HEK293T (cell line): ENCODE results near the gene RPTOR.

ENCODE experiments used
- BHLHE40 ChIP-seq: fragments of 450-650 bp; IDR thresholded peaks from 2 replicates; pipeline ENCODE4 v1.6.1; 2016; ENCODE audit warnings: mild to moderate bottlenecking, moderate library complexity, borderline replicate concordance
- HDGF ChIP-seq: fragments of 450-650 bp; IDR thresholded peaks from 2 replicates; pipeline ENCODE4 v1.6.1; 2017; ENCODE audit warnings: antibody characterized with exemption, borderline replicate concordance
- SP1 ChIP-seq: fragments of 450-650 bp; IDR thresholded peaks from 2 replicates; pipeline ENCODE4 v1.6.1; 2017

GRCh38 chr17:80793421-80793820 lies 248.8 kb downstream of the RPTOR start:
- TF ChIP-seq SP1 (no peak), BHLHE40 (no peak), HDGF (no peak)
